GM23248 (cell line): ENCODE measurements around the gene GPR137B.

Experiments
- EZH2 ChIP-seq: fragments of 200-600 bp; sonication (generic); IDR thresholded peaks from 2 replicates; pipeline ENCODE4 v1.6.1; 2018; ENCODE audit warnings: antibody characterized with exemption, mild to moderate bottlenecking; ENCODE audit not compliant: insufficient read depth, poor library complexity, severe bottlenecking
- EZH2phosphoT487 ChIP-seq: fragments of 200-600 bp; sonication (generic); IDR thresholded peaks from 2 replicates; pipeline ENCODE4 v1.6.1; 2018; ENCODE audit warnings: antibody characterized with exemption, moderate library complexity, mild to moderate bottlenecking, low read depth; ENCODE audit not compliant: insufficient read depth

- TF ChIP-seq EZH2 = no peak
- TF ChIP-seq EZH2phosphoT487 = no peak
Measured at GRCh38 chr1:236204656-236205055, 62.3 kb downstream of the GPR137B start.
